ENCODE data around the gene CRIP2.

Gene CRIP2

DNA sequence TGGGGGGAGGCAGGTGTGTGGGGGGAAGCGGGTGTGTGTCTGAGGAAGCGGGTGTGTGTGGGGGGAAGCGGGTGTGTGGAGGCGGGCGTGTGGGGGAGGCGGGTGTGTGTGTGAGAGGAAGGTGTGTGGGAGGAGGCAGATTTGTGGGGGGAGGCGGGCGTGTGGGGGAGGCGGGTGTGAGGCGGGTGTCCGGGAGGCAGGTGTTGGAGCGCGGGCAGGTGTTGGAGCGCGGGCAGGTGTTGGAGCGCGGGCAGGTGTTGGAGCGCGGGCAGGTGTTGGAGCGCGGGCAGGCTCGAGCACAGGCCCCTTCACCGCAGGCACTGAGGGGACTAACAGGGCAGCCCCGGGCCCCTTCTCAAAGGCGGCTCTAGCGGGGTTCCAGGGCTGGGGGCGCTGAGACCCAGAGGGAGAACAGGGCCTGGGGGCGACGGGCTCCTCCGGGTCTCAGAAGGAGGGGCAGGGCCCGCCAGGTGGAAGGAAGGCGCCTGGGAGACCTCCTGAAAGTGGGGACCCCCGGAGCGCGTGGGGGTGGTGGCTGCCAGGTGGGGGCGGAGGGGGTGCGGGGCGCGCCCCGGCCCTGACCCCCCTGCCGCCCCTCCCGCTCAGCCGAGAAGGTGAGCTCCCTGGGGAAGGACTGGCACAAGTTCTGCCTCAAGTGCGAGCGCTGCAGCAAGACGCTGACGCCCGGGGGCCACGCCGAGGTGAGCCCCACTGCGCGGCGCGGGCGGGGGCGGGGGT lies 3.2 kb downstream of the CRIP2 start:
- DNase-seq = peak; percentile 34

DNA sequence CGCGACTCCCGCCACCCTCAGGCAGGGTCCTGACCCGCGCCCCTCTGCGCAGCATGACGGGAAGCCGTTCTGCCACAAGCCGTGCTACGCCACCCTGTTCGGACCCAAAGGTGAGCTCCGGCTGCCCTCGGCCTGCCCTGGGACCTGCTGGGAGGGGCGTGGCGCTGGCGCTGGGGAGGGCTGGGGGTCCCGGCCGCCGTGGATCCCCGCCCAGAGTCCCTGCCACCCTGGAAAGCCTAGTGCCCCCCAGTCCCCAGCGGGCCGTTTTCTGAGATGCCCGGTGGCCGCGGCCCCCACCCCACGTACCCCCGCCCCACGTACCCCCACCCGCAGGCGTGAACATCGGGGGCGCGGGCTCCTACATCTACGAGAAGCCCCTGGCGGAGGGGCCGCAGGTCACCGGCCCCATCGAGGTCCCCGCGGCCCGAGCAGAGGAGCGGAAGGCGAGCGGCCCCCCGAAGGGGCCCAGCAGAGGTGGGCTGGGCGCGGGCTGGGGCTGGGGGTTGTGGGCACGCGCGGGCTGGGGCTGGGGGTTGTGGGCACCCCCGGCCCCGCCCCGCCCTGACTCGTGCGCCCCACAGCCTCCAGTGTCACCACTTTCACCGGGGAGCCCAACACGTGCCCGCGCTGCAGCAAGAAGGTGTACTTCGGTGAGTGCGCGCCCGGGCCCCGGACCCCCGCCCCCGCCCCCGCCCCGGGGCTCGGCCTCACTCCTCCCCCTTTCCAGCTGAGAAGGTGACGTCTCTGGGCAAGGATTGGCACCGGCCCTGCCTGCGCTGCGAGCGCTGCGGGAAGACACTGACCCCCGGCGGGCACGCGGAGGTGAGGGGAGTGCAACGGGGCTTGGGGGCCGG lies 4.0 kb downstream of the CRIP2 start:
- no peak for DNase-seq

DNA sequence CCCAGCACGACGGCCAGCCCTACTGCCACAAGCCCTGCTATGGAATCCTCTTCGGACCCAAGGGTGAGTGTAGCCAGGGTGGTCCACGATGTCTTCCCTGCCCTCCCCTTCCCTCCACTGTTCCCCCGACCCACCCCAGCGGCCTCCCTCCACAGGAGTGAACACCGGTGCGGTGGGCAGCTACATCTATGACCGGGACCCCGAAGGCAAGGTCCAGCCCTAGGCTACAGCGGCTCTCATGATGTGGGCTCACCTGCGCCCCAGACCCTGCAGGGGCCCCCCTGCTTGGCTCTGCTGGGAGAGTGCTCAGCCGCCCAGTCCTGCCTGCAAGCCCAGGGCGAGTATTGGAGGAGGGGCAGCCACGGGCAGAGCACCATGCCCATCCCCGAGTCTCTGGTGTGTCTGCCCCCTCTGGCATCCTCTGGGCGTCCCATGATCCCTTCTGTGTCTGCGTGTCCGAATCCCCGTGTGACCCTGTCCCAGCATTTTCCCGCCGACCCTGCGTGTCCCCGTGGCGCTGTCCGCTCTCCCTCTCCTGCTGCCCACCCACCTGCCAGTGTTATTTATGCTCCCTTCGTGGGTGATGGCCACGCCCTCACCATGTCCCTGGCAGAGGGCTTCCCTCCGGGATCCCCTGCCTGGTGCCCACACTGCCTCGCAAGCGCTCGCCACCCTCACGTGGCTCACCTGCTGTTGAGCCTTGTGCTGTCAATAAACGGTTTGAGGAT lies 5.0 kb downstream of the CRIP2 start:
- DNase-seq = no peak

DNA sequence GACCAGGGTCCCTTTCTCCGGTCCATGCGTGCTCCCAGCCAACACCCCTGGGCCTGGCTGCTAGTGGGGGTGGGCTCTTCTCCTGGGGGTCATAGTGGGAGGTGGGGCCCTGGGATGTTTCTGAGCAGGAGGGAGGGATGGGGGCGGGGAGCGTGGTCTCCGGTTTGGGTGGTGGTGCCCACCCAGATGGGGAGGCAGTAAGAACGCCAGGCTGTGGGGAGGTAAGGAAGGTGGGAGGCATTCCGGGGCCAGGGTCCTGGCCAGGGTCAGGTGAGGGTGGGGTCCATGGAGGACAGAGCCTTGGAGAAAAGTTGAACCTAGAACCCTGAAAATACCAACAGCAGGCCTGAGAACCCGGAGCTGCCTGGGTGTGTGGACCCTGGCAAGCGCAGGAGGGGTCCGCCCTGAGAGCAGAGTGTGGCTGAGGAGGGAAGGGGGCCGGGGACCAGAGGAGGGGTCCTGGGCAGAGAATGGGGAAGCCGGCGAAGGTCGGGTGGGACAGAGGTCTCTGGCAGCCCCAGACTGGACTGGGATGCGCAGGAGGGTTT lies 5.7 kb downstream of the CRIP2 start:
- DNase-seq = no peak

DNA sequence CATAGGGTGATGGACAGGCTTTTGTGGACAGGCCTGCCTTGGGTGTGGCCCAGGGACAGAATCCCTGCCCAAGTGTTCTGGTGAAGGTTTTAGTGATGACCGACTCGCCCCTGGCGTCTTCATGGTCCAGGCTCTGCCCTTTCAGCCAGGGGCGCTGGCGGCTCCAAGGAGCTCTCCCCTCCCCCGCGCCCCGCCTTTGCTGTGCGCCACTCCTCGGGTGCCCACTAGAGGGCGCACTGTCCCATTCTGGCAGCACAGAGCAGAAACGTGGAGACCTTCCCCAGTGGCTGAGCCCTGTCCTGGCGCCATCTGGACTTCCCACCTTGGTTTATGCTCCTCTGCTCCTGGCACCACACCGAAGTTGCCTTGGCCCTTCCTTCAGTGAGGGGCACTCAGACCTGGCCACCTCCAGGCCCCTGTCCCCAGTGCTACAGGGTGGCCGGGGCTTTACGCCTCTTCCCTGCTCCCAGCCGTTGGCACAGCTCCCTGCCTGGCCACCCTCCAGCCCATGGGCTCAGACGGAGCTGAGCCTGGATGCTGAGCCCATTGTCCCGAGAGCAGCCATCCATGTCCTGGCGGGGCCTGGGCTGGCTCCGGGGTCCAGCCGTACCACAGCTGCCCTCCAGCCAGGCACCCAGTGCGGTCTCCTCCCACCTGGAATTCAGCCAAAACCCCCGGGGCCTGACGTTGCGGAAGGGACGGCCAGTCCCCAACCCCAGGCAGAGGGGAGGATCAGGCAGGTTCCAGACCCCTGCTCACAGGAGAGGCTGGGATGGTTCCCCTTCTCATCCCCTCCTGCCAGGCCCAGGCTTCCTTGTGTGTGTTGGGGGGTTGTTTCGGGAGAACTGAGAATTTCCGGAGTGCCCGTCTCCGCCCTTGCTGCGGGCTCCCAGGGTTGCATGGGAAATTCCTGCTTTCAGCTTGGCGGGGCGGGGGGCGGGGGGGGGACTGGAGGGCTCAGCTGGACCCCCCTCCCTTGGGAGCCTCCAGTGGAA lies 6.5 kb downstream of the CRIP2 start:
- peak; percentile 89 for DNase-seq

DNA sequence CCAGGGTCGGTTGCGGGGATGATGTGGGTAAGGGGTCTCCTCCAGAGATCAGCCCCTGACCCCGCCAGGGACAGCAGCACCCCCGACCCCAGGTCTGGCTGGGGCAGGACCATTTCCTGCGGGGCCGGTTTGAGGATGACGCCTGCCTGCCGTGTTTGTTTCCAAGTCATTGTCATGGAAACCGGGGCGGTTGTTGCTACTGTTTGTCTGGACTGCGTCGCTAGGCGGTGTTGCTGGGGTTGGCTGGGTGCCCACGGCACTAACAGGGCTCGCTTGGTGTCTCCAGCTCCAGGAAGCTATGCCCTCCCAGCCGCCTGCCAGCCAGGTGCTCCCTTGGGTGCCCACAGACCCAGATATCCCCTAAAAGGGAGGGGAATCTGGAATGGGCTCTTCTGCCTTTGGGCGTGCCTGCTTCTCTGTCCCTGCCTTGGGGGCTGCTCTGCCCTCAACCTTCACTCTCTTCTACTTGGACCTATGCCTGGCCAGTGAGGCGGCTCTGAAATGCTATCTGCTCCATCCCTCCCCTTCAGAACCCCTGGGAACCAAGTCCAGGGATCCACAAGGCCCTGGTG lies 7.4 kb downstream of the CRIP2 start:
- DNase-seq = peak; percentile 81

DNA sequence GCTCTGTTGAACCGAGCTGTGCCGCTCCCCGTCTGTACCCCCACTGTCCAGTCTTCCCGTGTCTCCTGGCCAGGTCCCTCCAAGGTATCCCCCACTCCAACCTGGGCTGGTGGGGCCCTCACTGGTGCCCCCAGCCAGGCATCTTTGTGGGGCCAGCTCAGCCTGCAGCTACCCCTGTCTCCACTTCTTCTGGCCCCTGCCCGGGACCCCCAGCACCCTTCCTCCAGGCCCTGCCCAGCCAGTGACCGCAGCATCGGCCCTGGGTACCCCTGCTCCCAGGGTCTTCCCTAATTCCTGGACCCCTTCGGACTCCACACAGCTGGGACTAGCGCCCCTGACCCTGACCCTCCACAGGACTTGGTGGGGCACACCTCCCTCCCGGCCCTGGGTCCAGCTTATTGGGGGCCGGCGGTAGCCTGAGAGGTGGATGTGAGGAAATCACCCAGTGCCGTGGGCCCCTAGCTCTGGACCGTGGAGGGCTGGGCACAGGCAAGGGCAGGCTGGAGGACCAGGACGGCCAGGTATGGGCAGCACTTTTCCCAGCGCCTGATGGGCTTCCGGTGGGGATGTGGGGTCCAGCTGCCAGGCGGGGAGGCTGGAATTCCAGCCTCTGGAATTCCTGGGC lies 8.0 kb downstream of the CRIP2 start:
- DNase-seq = no peak

DNA sequence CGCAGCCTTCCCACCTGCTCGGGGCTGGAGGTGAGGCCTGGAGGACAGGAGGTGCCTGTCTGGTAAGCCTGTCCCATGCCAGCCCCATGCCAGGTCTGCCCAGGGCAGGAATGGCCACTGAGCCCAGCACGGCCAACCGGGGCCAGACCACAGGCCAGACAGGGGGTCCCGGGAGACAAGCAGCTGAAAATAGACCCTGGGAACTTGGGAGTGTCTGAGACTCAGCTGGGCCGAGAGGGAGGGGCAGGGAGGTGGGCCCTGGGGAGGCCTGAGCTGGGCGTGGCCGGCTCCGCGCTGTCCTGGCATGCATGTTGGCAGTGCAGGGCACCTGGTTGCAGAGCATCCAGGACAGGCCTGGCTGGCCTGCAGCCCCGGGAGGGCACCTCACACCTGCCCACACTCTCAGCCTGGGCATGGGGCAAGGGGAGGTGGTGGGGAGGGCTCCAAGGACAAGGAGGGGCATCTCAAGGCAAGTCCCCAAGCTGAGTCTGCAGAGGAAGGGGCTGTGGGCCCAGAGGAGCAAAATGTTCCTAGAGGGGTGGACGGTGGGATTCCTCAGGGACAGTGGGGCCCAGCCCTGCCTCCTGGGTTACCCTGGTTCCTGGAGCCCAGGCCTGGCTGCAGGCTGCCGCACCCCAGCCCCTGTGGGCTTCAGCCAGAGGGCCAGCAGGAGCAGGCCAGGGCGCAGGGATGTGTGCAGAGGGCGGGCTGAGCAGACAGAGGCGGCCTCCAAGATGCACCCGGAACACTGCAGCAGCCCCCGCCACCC lies 8.9 kb downstream of the CRIP2 start:
- DNase-seq = no peak

DNA sequence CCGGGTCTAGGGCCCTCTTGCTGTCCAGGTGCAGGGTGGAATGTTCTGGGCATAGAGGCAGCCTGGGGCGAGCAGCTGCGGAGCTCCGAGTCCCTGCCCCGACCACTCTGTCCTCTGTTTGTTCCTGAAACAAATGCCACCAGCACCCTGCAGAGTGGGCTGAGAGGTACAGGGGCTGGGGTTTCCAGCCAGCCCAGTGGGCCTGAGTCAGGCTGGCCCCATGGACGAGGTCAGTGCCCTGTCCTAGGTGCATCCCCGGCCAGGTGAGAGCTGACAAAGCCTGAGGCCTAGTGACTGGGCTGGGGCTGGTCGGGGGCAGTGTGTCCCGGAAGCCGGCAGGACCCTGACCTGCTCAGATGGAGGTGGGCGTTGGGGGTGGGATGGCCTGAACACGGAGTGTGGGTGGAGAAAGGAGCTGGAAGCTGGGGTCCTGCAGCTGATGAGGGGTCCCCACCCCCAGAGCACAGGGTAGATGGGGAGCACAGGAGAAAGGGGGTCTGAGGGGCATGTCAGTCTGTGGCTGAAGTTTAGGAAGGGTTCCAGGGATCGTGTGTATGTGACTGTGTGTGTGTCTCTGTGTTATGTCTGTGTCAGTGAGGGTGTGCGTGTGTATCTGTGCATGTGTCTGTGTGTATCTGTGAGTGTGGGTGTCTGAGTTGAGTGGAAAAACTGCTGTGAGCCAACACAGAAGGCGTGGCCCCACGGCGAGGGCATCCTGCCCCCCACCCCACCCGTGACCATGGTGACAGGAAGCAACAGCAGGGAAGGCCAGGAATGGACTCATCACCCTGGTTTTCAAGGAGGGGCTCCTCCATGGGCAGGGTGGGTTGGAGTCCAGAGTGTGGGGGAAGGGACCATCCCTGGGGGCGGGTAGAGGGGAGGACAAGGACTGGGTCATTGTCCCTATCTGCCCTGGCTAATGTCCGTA lies 9.7 kb downstream of the CRIP2 start:
- DNase-seq = peak; percentile 37

DNA sequence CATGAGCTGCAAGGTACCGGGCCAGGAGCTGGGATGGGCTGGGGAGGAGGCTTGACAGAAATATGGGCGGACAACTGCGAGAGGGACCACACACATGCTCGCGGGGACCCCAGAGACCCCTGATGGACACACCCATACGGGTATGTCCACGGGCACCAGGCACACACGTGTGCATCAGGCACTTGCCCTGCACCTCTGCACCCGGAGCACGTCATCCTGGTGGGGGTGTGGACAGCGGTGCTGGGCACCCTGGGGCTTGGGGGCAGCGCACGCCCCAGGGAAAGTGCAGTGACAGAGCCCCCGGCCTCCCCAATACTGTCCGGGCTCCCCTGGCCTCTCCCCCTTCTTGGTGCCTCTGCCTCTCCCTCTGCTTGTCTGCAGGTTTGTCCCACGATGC lies 10.4 kb downstream of the CRIP2 start:
- no peak for DNase-seq

DNA sequence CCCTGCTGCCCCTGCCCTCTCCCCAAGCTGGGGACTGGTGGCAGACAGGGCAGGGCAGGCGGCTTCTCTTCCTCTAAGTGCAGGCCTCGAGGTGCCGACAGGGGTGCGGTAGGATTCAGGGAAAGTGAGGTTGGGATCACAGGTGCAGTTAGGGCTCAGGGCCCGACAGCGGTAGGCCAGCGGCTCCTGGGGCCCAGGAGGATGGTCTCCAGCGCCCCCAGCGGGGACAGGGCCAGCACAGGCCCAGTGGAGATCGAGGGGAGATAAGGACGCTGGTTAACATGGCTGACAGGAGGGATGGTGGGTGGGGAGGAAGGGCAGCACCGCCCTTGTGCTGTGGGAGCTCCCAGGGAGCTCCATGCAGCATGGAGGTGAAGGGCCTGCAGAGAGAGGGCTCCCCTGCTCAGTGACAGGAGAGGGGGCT lies 11.1 kb downstream of the CRIP2 start:
- peak; percentile 42 for DNase-seq

DNA sequence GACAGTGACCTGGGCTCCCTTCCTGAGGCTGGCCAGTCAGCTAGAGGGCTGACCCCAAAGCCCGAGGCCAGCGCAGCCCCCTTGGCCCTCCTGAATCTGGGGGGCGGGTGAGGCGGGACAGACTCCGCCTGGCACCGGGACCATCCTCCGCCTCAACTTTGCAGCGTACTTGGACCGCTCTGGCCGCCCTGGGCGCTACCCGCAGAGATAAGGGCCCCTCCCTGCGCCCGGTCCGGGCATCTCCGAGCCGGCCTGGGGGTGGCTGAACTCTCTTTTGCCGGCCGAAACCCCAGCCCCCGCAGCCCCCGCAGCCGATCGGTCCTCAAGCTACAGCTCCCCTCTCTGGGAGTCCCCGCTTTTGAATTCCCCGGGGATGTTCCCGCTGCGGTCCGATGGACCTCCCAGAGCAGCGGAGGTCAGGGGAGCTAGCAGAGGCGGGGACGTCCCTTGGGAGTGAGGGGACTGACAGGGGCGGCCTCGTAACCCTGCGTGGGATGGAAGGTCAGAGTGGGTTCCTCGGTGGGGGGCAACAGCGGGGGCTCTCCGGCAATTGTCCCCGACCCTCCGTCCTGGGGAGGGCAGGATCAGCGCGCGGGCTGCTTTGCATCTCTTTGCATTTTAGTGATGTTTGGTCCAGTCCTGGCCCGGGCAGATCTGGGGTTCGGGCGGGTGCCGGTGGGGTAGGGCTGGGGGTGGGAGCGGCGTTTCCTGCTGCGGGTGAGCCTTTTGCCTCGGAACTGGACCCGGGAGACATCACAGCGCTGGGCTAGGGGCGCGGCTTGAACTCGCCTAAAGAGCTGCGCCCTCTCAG lies 11.7 kb downstream of the CRIP2 start, which contains the start of gene CRIP1:
Gene CRIP1 (plus strand): TSS at position 724 of the 811 bp plus-strand sequence. CDS start 374 bp downstream, outside the sequence.
- DNase-seq = no peak

DNA sequence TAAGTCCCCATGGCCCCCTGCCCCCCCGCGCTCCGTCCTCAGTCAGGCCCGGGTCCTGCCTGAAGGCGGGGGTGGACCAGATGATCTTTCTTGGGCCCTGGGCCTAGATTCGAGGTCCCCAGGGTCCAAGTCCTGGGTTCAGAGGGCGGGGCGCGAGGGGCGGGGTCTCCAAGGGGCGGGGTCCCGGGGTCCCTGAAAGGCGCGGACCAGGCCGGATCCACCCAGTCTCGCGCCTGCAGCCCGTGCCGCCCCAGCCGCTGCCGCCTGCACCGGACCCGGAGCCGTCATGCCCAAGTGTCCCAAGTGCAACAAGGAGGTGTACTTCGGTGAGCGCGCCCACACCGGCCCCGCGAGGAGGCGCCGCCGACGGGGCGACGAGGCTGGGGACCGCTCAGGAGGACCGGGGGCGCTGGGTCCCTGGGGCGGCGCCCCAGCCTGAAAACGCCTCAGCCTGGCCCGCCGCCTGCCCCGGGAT lies 12.4 kb downstream of the CRIP2 start:
- peak; percentile 49 for DNase-seq

DNA sequence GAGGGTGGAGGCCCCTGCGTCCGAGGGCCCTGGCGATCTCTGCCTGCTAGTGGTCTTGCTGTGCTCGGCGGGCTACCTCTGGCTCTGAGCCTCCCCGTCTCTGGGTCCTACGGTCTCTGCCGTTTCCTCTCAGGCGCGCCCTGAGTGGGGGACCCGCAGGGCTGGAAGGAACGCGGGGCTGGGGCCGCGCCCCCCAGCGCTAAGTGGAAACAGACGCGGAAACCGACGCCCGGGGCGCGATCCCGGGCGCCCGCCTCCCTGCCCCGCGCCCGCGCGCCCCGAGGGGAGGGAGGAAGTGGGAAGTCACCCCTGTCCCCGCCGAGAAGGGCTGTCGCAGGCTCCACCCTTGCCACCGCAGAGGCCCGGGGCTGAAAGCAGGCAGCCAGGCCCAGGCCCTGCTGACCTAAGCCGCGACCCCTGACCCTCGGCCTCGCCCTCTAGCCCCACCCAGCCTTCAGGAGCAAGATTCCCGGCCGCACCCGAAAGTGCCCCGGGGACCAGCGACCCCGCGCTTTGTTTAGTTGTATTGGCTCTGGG lies 12.9 kb downstream of the CRIP2 start:
- DNase-seq = peak; percentile 61

DNA sequence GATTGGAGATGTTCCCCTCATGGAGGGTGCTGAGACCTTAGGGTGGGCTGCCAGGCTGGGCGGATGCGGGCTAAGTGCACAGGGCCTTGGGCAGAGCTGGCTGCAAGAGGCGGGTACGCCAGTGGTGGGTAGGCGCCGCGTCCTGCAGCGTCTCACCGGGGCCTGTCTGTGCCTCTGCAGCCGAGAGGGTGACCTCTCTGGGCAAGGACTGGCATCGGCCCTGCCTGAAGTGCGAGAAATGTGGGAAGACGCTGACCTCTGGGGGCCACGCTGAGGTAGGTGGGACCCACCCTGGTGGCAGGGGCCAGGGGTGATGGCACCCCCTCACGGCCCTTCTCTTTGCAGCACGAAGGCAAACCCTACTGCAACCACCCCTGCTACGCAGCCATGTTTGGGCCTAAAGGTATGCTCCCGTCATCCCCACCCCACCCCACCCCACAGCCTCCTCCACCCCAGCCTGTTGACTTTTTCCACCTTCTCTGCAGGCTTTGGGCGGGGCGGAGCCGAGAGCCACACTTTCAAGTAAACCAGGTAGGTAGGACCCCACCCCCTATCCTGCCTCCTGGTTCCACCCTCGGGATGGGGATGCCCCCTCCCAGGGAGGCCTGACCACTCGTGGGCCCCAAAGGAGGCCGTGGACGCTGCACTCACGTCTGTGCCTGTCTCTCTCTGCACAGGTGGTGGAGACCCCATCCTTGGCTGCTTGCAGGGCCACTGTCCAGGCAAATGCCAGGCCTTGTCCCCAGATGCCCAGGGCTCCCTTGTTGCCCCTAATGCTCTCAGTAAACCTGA lies 13.6 kb downstream of the CRIP2 start:
- DNase-seq = no peak

DNA sequence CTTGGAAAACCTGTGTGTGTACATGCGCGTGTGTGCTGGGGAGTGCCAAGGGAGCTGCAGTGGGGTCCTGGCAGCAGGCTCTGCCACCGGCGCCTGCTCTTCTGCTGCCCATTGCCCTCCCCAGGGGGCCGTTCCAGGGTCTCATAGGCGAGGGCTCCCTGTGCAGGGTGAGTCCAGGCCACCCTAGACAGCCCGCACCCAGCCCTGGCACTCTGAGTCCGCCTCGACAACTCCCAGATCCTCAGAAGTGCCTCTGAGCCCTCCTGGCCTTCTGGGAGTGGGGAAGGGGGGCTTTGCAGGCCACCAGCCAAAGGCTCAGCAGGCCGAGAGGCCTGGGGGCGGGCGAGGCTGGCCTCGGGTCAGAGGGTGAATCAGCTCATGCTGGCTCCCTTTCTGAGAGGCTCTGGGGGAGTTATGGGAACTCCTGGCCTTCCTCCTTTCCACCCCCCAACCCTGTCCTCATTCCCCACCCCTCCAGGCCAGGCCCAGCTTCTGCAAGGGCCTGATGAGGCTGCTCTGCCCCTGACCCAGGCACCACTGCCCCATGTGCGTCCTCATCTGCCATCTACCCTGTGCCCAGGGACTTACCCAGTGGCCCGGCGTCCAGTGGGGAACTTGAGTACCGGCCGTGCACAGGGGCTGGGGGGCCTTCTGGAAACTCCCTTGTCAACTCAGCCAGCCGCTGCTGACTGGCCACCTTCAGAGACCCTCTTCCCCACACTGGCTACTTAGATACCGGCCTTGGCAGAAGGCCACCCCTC lies 14.3 kb downstream of the CRIP2 start:
- DNase-seq = no peak

All from stimulated activated CD4-positive, alpha-beta T cell treated with anti-CD3 and anti-CD28 coated beads, Interleukin-4, amount 100 ng/mL, for 1 hour (primary cell).